Medulla oblongata (tissue), 1 donor: ENCODE results near the gene APOC3.

Experiments
- DNase-seq: peaks from one replicate; pipeline ENCODE4 v3.0.0-alpha.2; 2015; ENCODE audit errors: extremely low spot score

APOC3 gene

GRCh38 chr11:116874251-116874650, 44.5 kb downstream of the APOC3 start:
- no peak for DNase-seq

GRCh38 chr11:116875194-116875593, 45.5 kb downstream of the APOC3 start:
- no peak for DNase-seq

DNA sequence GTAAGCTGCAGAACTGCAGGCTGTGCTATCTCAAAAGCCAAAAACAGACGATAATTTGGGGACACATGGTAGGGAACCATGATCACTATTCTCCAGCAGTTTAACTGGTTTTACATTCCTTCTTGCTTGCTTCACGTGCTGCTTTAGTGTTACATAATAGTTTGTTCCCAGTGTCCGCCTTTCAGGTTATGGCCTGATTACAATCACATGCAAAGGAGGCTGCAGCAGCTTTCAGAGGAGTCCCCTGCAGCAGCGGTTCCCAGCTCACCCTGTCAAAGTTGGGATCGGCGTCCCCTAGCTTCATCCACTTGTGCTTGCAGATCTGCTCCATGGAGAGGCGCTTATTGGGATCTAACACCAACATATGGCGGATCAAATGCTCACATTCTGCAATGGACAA, 46.9 kb downstream of the APOC3 start:
- no peak for DNase-seq

DNA sequence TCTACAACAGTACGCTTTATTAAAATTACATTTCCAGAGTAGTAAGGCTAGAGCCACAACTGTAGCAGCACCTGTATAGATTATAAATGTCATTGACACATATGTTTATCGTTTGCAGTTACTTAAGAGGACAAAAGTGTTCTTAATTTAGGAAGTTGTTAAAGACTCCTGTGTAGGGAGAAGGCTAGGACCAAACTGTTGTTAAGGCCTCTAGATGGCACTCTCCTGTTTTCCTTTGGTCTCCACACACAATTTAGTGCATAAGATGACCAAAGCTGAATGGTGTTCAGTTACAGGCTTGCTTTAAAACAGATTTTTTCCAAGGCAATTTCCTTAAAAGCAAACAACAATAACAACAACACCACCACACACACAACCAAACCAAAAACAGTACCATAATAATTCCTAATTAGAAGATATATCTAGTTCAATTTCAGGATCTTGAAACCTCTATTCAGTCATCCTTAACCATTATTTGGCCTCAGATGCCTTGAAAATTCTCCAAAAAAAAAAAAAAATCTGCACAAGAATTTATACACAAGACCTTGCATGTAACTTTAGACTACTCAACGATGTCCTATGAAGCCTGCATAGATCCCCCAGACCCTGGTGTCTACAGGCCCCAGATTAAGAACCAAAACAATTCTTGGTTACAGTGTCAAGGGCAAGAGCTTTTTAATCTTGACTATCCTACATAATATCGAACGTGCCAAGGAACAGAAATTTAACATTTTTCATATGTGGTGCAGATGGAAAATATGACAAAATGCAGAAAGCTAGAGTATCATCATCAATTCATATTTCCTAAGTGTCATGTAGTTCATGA, 50.3 kb downstream of the APOC3 start:
- DNase-seq: peak; percentile 89

- peak; percentile 62 for DNase-seq
Measured at GRCh38 chr11:116881143-116881542, 51.4 kb downstream of the APOC3 start.

DNA sequence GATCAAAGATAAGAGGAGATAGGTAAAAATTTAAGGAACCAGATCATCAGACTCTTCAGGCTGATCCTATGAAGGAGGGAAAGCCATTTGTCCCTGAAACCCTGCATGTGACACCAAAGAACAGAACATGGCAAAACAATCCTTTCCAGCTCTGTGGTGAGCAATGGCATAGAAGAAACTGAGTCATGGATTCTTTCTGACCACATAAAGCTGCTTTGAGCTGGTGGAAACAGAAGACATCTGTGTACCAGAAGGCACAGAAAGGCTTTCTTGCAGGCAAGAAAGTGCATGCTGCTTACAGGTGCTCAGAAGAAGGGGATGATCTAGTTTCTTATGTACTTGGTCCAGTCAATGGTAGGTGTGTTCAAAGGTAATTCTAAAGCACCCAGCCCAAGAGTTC, 52.7 kb downstream of the APOC3 start:
- no peak for DNase-seq
